ENCODE measurements around the gene ARL8B.

- TF ChIP-seq POLR2AphosphoS5 (IDR thresholded peaks at IDR 0.05; ENCODE audit: low read depth, low read length) (no peak), POLR2A (IDR thresholded peaks at IDR 0.05; ENCODE audit: low read depth, low read length) (no peak), TAF1 (IDR thresholded peaks at IDR 0.05; ENCODE audit: borderline replicate concordance, low read depth, low read length) (no peak)
These were observed 107.3 kb downstream of the ARL8B start for GRCh38 chr3:5229414-5229813.
